PC-3 (cell line): ENCODE measurements around the gene FAM81A. TPM values are rescaled to one million over a fixed set of nuclear protein-coding genes. Genes with fewer than 3 reads are reported as not detected.

ENCODE experiments used
- ATAC-seq: fragments of 200-7000 bp; cut with Tn5 transposase; 2 replicates; pipeline ENCODE4 v1.9.1; 2020; ENCODE audit warnings: mild to moderate bottlenecking, moderate library complexity
- BruUV-seq: library from RNA; stranded (reverse); fragments of 400-500 nt; replicated peaks from 2 replicates; lab custom pipeline; 2021; lab: Mats Ljungman, UMichigan
- CTCF ChIA-PET: fragments of 300-600 bp; sonication (Branson Sonifier 250); formaldehyde crosslinking; loops from one replicate; lab custom pipeline; 2022; ENCODE audit warnings: antibody characterized with exemption; lab: Charles Lee
- POLR2A ChIA-PET: fragments of 300-600 bp; sonication (Branson Sonifier 250); formaldehyde crosslinking; loops from one replicate; lab custom pipeline; 2022; ENCODE audit warnings: antibody characterized with exemption; ENCODE audit not compliant: unreplicated experiment; lab: Charles Lee
- DNase-seq: peaks from one replicate; pipeline ENCODE4 v3.0.0-alpha.2; 2015
- H2AFZ ChIP-seq: fragments of 300-600 bp; sonication (generic); 2 replicates; pipeline ENCODE4 v1.6.0; 2016; ENCODE audit warnings: antibody characterized with exemption, low read length
- H3F3A ChIP-seq: fragments of 300-600 bp; sonication (generic); one replicate; pipeline ENCODE4 v1.6.0; 2017; ENCODE audit warnings: antibody characterized with exemption, low read length, control low read depth, mild to moderate bottlenecking; ENCODE audit not compliant: unreplicated experiment
- H3K27ac ChIP-seq: fragments of 300-600 bp; sonication (generic); 2 replicates; pipeline ENCODE4 v1.5.1; 2016; ENCODE audit warnings: mild to moderate bottlenecking, low read length
- H3K27me3 ChIP-seq: fragments of 300-600 bp; sonication (generic); 2 replicates; pipeline ENCODE4 v1.6.1; 2016; ENCODE audit warnings: low read length, mixed read lengths
- H3K36me3 ChIP-seq: fragments of 300-600 bp; sonication (generic); 2 replicates; pipeline ENCODE4 v1.6.1; 2016; ENCODE audit warnings: low read depth, mixed run types, low read length, mixed read lengths
- H3K4me1 ChIP-seq: fragments of 300-600 bp; sonication (generic); 2 replicates; pipeline ENCODE4 v1.5.1; 2016; ENCODE audit warnings: low read length; ENCODE audit not compliant: insufficient read depth
- H3K4me2 ChIP-seq: fragments of 300-600 bp; sonication (generic); 2 replicates; pipeline ENCODE4 v1.6.0; 2016; ENCODE audit warnings: low read length
- H3K4me3 ChIP-seq: fragments of 300-600 bp; sonication (generic); 2 replicates; pipeline ENCODE4 v1.5.1; 2016; ENCODE audit warnings: mild to moderate bottlenecking, low read length, mixed read lengths
- H3K79me2 ChIP-seq: fragments of 300-600 bp; sonication (generic); 2 replicates; pipeline ENCODE4 v1.6.1; 2017; ENCODE audit warnings: low read length, mixed read lengths
- H3K9ac ChIP-seq: fragments of 300-600 bp; sonication (generic); 2 replicates; pipeline ENCODE4 v1.6.0; 2016; ENCODE audit warnings: mild to moderate bottlenecking, low read length
- H3K9me2 ChIP-seq: fragments of 300-600 bp; sonication (generic); replicated peaks from 2 replicates; pipeline ENCODE4 v1.6.1; 2016; ENCODE audit warnings: mixed run types, low read length, mixed read lengths
- H3K9me3 ChIP-seq: fragments of 300-600 bp; sonication (generic); 2 replicates; pipeline ENCODE4 v1.6.1; 2016; ENCODE audit warnings: low read length, mixed read lengths
- H4K20me1 ChIP-seq: fragments of 300-600 bp; sonication (generic); 2 replicates; pipeline ENCODE4 v1.6.1; 2016; ENCODE audit warnings: low read length, mixed read lengths
- EZH2 ChIP-seq: fragments of 300-600 bp; sonication (generic); IDR thresholded peaks from one replicate; pipeline ENCODE4 v1.6.1; 2017; ENCODE audit warnings: antibody characterized with exemption, mild to moderate bottlenecking, low read length; ENCODE audit not compliant: unreplicated experiment
- EZH2phosphoT487 ChIP-seq: fragments of 300-600 bp; sonication (generic); IDR thresholded peaks from 2 replicates; pipeline ENCODE4 v1.6.1; 2018; ENCODE audit warnings: mild to moderate bottlenecking, antibody characterized with exemption, low read length, borderline replicate concordance
- intact Hi-C: fragments of 100-400 bp; cut with micrococcal nuclease; formaldehyde crosslinking; loops from 2 replicates; pipeline ENCODE4 v1.9.0; 2023
- total RNA-seq: library from RNA; depleted of rRNA; stranded (reverse); fragments of >200 nt; gene quantifications from 2 replicates; pipeline ENCODE4 v1.2.3, GENCODE V29; 2014
- TF ChIP-seq, protein P1 (sequence below): fragments of 300-600 bp; sonication (generic); conservative IDR thresholded peaks from 2 replicates; pipeline ENCODE4 v1.5.1; 2017; ENCODE audit warnings: antibody characterized with exemption, low read depth, mild to moderate bottlenecking, low read length

The FAM81A gene
- total RNA-seq, 1 experiment from 2014 or later: 2.5 TPM

DNA sequence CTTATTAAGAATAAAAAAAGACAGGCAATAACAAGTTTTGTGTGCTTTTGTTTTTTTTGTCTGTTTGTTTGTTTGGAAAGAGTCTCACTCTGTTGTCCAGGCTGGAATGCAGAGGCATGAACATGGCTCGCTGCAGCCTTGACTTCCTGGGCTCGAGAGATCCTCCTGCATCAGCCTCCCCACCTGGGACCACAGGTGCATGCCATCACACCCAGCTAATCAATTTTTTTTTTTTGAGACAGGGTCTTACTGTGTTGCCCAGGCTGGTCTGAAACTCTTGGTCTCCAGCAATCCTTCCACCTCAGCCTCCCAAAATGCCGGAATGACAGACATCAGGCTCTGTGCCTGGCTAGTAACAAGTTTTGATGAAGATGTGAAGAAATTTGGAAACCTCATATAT lies 100.5 kb downstream of the FAM81A start:
- no peak for ATAC-seq
- Histone ChIP-seq H4K20me1 (no peaks in the 10 kb centered on the region), H3F3A (no peaks in the 10 kb centered on the region), H3K9me2 (no peaks in the 10 kb centered on the region), H3K27me3 (no peaks in the 10 kb centered on the region), H3K4me1 (peaks cover 9% of the 10 kb centered on the region; the same call in 1 of the 2 replicates), H3K4me2 (no peak overlapping the region), H3K27ac (no peak overlapping the region), H3K36me3 (no peaks in the 10 kb centered on the region), H3K9me3 (no peaks in the 10 kb centered on the region), H2AFZ (no peak overlapping the region), H3K9ac (no peak overlapping the region), H3K4me3 (no peak overlapping the region), H3K79me2 (no peaks in the 10 kb centered on the region)
- intact Hi-C loops: no loop called here
- DNase-seq: no peak
- CTCF ChIA-PET: no interaction called here
- POLR2A ChIA-PET: no interaction called here
- no TSS peak for BruUV-seq
- TF ChIP-seq, protein P1, sequence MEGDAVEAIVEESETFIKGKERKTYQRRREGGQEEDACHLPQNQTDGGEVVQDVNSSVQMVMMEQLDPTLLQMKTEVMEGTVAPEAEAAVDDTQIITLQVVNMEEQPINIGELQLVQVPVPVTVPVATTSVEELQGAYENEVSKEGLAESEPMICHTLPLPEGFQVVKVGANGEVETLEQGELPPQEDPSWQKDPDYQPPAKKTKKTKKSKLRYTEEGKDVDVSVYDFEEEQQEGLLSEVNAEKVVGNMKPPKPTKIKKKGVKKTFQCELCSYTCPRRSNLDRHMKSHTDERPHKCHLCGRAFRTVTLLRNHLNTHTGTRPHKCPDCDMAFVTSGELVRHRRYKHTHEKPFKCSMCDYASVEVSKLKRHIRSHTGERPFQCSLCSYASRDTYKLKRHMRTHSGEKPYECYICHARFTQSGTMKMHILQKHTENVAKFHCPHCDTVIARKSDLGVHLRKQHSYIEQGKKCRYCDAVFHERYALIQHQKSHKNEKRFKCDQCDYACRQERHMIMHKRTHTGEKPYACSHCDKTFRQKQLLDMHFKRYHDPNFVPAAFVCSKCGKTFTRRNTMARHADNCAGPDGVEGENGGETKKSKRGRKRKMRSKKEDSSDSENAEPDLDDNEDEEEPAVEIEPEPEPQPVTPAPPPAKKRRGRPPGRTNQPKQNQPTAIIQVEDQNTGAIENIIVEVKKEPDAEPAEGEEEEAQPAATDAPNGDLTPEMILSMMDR: no peak
- TF ChIP-seq EZH2phosphoT487 (no peak), EZH2 (no peak)

DNA sequence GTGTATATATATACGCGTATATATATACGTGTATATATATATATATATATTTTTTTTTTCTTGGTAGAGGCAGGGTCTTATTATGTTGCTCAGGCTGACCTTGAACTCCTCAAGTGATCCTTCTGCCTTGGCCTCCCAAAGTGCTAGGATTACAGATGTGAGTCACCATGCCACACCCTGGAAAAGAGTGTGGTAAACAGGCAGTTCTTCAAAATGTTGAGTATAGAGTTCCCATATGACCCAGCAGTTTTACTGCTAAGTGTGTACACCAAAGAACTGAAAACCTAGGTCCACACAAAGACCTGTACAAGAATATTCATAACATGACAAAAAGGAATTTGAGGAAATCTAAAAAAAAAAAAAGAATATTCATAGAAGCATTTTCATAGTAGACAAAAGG lies 101.8 kb downstream of the FAM81A start:
- Histone ChIP-seq H3K9me3 (no peaks in the 10 kb centered on the region), H3K27ac (no peak overlapping the region), H3K9me2 (no peaks in the 10 kb centered on the region), H3K4me1 (peaks cover 9% of the 10 kb centered on the region; the same call in 1 of the 2 replicates), H4K20me1 (no peaks in the 10 kb centered on the region), H3K79me2 (no peaks in the 10 kb centered on the region), H3K4me2 (no peak overlapping the region), H3K27me3 (no peaks in the 10 kb centered on the region), H2AFZ (no peak overlapping the region), H3K4me3 (no peak overlapping the region), H3K9ac (no peak overlapping the region), H3K36me3 (no peaks in the 10 kb centered on the region), H3F3A (no peaks in the 10 kb centered on the region)
- BruUV-seq: no TSS peak
- intact Hi-C loops: no loop called here
- CTCF ChIA-PET: no interaction called here
- POLR2A ChIA-PET: no interaction called here
- peak; percentile 50 for ATAC-seq
- TF ChIP-seq, protein P1: no peak
- peak; percentile 49 for DNase-seq

DNA sequence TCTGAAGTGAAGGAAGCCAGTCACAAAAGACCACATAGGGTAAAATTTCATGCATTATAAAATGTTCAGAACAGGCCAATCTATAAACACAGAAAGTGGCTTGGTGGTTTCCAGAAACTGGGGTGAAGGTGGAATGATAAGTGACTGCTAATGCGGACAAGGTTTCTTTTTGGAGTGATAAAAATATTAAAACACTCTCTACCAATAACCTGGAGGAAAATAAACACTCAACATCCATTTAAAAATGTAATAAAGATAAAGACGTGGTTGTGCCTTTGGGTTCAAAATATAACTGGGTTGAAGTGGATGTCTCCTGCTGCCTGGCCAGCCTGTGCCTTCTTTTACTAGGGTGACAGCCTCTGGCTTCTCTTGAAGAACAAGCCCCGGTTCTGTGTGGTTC lies 102.7 kb downstream of the FAM81A start:
- TF ChIP-seq, protein P1: no peak
- TF ChIP-seq EZH2phosphoT487: no peak
- no peak for TF ChIP-seq EZH2
- intact Hi-C loops: no loop called here

More for the DNA sequence above, 102.7 kb downstream of the FAM81A start:
- H3K9me2 ChIP-seq: no peaks in the 10 kb centered on the region
- H3K4me3 ChIP-seq: no peak overlapping the region
- CTCF ChIA-PET: no interaction called here
- DNase-seq: no peak
- no peaks in the 10 kb centered on the region for H3K36me3 ChIP-seq
- peaks cover 9% of the 10 kb centered on the region; the same call in 1 of the 2 replicates for H3K4me1 ChIP-seq
- no peak overlapping the region for H3K9ac ChIP-seq
- ATAC-seq: no peak
- POLR2A ChIA-PET: no interaction called here
- H3K27ac ChIP-seq: no peak overlapping the region
- H3F3A ChIP-seq: no peaks in the 10 kb centered on the region
- H4K20me1 ChIP-seq: no peaks in the 10 kb centered on the region
- no TSS peak for BruUV-seq
- H3K4me2 ChIP-seq: no peak overlapping the region
- H3K27me3 ChIP-seq: no peaks in the 10 kb centered on the region
- H2AFZ ChIP-seq: no peak overlapping the region
- no peaks in the 10 kb centered on the region for H3K79me2 ChIP-seq
- H3K9me3 ChIP-seq: no peaks in the 10 kb centered on the region
